ENCODE results near the gene TAF3. TPM values are rescaled to one million over a fixed set of nuclear protein-coding genes. Genes with fewer than 3 reads are reported as not detected.

The TAF3 gene
- total and polyA plus RNA-seq, 4 donors = 3.4 to 7.0 (median 5.0) TPM

GRCh38 chr10:8044331-8044907 is 226.1 kb downstream of the TAF3 start:
- Histone ChIP-seq H3K4me3 (no peak overlapping the region), H3K27me3 (ENCODE audit: control insufficient read depth in 3 of 3, insufficient read depth in 3 of 3, low read length in 2 of 3) (peaks cover 10 to 99% (median 94%) of the 10 kb centered on the region in 3 donors), H3K9me3 (ENCODE audit: control insufficient read depth in 4 of 4, insufficient read depth in 3 of 4, low read length in 3 of 4) (peaks cover 0 to 10% (median 0%) of the 10 kb centered on the region in 4 donors), H3K36me3 (ENCODE audit: control insufficient read depth in 4 of 4, insufficient read depth in 4 of 4, low read length in 4 of 4) (no peaks in the 10 kb centered on the region), H3K27ac (ENCODE audit: low read depth in 1 of 2, low read length in 1 of 2) (no peak overlapping the region), H3K4me1 (ENCODE audit: control insufficient read depth in 5 of 5, insufficient read depth in 5 of 5, low read length in 5 of 5) (peaks cover 0 to 10% (median 0%) of the 10 kb centered on the region in 5 donors), H3K9ac (ENCODE audit: insufficient read depth in 1 of 2, low read length in 2 of 2) (no peak overlapping the region)
- TF ChIP-seq CTCF (IDR thresholded peaks at IDR 0.05; ENCODE audit: control extremely low read depth, extremely low read depth) = no peak
- WGBS, 2 donors = 8 to 14% methylated on average over 12 of the region's 12 CpGs
- DNase-seq = peak in 1 of 3 donors; percentile 6
- no peak for ATAC-seq (ENCODE audit: insufficient read depth, low FRiP score)

- no peak for TF ChIP-seq CTCF (IDR thresholded peaks at IDR 0.05; ENCODE audit: control extremely low read depth, extremely low read depth)
- Histone ChIP-seq H3K27me3 (ENCODE audit: control insufficient read depth in 3 of 3, insufficient read depth in 3 of 3, low read length in 2 of 3) (peaks cover 7 to 95% (median 87%) of the 10 kb centered on the region in 3 donors), H3K9me3 (ENCODE audit: control insufficient read depth in 4 of 4, insufficient read depth in 3 of 4, low read length in 3 of 4) (peaks cover 0 to 10% (median 0%) of the 10 kb centered on the region in 4 donors), H3K4me1 (ENCODE audit: control insufficient read depth in 5 of 5, insufficient read depth in 5 of 5, low read length in 5 of 5) (peaks cover 0 to 17% (median 0%) of the 10 kb centered on the region in 5 donors), H3K9ac (ENCODE audit: insufficient read depth in 1 of 2, low read length in 2 of 2) (no peak overlapping the region), H3K36me3 (ENCODE audit: control insufficient read depth in 4 of 4, insufficient read depth in 4 of 4, low read length in 4 of 4) (no peaks in the 10 kb centered on the region), H3K4me3 (no peak overlapping the region), H3K27ac (ENCODE audit: low read depth in 1 of 2, low read length in 1 of 2) (no peak overlapping the region)
- ATAC-seq (ENCODE audit: insufficient read depth, low FRiP score) (no peak), DNase-seq (peak in 2 of 3 donors; percentile 27 to 31)
- 2 to 3% methylated on average over 32 of the region's 32 CpGs for WGBS, 2 donors
Measured at GRCh38 chr10:8044908-8045725, 226.8 kb downstream of the TAF3 start.

- no peak overlapping the region for H3K27ac ChIP-seq (ENCODE audit: low read depth in 1 of 2, low read length in 1 of 2)
- no peak overlapping the region for H3K9ac ChIP-seq (ENCODE audit: insufficient read depth in 1 of 2, low read length in 2 of 2)
- 7% methylated on average over 17 of the region's 17 CpGs for WGBS, 2 donors
- no peak for TF ChIP-seq CTCF (IDR thresholded peaks at IDR 0.05; ENCODE audit: control extremely low read depth, extremely low read depth)
- no peak for ATAC-seq (ENCODE audit: insufficient read depth, low FRiP score)
- peaks cover 0 to 24% (median 0%) of the 10 kb centered on the region in 5 donors for H3K4me1 ChIP-seq (ENCODE audit: control insufficient read depth in 5 of 5, insufficient read depth in 5 of 5, low read length in 5 of 5)
- H3K27me3 ChIP-seq (ENCODE audit: control insufficient read depth in 3 of 3, insufficient read depth in 3 of 3, low read length in 2 of 3) = peaks cover 7 to 91% (median 79%) of the 10 kb centered on the region in 3 donors
- no peak for DNase-seq
- no peaks in the 10 kb centered on the region for H3K36me3 ChIP-seq (ENCODE audit: control insufficient read depth in 4 of 4, insufficient read depth in 4 of 4, low read length in 4 of 4)
- H3K9me3 ChIP-seq (ENCODE audit: control insufficient read depth in 4 of 4, insufficient read depth in 3 of 4, low read length in 3 of 4) = peaks cover 0 to 11% (median 0%) of the 10 kb centered on the region in 4 donors
- no peak overlapping the region for H3K4me3 ChIP-seq
Measured at GRCh38 chr10:8045726-8046494, 227.6 kb downstream of the TAF3 start.
